ENCODE measurements around the gene PRELID3B.
A peak's percentile ranks its signal among the peaks of the same experiment; 100 is the strongest.

The PRELID3B gene

DNA sequence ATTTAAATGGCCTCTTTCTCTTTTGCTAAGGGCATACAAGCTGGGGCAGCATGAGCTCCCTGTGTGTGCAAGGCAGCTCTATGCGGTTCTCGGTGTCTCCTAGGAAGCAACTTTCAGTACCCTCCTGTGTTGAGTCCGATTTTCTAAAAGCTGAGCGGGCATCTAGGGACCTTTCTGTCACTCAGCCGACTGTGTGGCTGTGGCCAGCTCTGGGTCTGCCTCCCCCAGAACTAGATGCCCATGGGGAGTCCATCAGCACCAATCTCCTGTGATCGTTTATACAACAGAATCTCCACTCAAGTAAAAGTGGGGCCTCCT is 54.1 kb downstream of the PRELID3B start:
- H3K27ac Mint-ChIP-seq: no peak overlapping the region
- no peak for ATAC-seq
- H3K4me3 Mint-ChIP-seq: no peak overlapping the region
- peaks cover 49% of the 10 kb centered on the region for H3K4me1 Mint-ChIP-seq
- H3K27me3 Mint-ChIP-seq: no peaks in the 10 kb centered on the region
- H3K36me3 Mint-ChIP-seq: peaks cover 78% of the 10 kb centered on the region
- H3K9me3 Mint-ChIP-seq: no peaks in the 10 kb centered on the region

DNA sequence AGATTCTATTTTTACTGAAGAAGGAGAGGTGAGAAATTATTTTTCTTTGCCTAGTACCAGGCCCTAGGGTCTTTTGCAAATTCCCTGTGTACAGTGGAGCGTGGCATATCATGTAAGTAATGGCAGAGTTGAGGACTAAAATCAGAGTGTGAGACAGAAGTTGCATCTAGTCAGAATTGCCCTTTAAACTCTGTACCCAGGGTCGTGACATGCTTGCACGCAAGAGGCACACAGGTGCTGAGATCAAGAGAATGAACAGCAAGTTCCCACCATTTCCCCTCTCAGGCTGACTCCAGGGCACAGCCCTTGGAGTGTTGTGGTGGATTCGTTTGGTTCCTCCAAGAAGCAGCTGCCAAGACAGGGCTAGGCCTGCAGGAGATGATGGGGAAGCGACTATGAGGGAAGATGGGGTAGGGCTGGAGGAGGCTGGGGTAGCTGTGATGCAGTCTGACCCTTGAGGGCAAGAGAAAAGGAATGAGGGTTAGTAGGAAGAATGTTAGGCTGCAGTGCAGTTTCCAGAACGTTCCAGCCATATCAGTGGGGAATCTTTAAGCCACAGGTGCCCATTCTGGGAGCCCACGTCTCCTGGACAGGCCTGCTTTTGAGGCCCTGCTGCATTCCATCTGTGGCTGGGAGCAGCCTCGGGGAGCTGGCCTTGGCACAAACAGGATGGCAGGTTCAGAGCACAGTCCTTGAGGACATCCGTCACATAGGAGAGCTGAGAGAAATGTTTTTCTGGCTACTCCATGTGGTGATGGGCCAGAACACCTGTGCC is 54.6 kb downstream of the PRELID3B start:
- Mint-ChIP-seq H3K9me3 (no peaks in the 10 kb centered on the region), H3K27me3 (no peaks in the 10 kb centered on the region), H3K4me1 (peaks cover 46% of the 10 kb centered on the region), H3K27ac (no peak overlapping the region), H3K4me3 (no peak overlapping the region), H3K36me3 (peaks cover 74% of the 10 kb centered on the region)
- ATAC-seq: no peak

DNA sequence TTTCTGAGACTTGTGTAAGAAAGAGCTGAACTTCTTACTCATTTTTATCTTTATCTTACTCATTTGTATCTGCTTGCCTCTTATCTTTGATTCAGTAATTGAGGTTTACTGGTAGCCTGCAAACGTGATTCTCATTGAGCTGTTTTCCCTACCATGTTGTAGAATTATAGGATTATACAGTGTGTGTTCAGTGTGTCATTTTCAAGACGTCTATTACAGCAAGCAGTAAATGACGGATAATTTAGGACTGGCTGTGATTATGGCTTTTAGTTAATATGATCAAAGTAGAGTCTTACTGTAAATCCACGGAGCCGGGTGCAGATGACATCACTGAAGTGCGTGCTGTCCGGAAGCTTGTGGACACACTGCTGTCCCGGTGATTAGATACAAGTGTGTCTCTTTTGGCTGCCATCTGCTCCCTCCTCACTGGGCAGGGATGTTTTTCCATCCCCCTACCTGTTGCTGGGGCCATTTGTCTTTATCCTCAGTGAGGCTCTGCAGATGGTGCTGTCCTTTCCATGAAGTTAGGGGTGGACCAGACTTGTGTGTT is 55.5 kb downstream of the PRELID3B start:
- Mint-ChIP-seq H3K27me3 (no peaks in the 10 kb centered on the region), H3K27ac (peak overlapping the region; percentile 46), H3K36me3 (peaks cover 66% of the 10 kb centered on the region), H3K4me1 (peaks cover 49% of the 10 kb centered on the region), H3K9me3 (no peaks in the 10 kb centered on the region), H3K4me3 (no peak overlapping the region)
- no peak for ATAC-seq

DNA sequence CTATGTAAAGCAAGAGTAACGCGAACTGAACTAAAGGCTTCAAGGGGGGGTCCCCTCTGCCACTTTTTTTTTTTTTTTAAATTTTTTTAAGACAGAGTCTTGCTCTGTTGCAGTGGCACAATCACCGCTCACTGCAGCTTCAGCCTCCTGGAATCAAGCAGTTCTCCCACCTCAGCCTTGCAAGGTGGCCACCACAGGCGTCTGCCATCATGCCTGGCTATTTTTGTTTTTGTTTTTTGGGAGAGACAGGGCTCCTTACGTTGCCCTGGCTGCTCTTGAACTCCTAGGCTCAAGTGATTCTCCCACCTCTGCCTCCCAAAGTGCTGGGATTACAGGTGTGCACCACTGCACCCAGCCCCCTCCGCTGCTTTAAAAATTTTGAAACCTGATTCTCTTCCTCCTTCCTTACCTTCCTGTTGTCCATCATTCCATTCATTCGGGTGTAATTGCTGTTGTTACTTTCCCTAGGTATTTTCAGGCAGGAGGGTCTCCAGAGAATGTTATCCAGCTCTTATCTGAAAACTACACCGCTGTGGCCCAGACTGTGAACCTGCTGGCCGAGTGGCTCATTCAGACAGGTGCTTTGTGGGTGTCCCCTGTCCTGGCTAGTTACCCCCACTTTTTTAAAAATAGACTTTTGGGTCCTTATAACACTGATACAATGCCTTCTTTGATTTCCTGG is 56.2 kb downstream of the PRELID3B start:
- no peak for ATAC-seq
- Mint-ChIP-seq H3K27ac (peak overlapping the region; percentile 46), H3K27me3 (no peaks in the 10 kb centered on the region), H3K4me3 (no peak overlapping the region), H3K4me1 (peaks cover 50% of the 10 kb centered on the region), H3K36me3 (peaks cover 61% of the 10 kb centered on the region), H3K9me3 (no peaks in the 10 kb centered on the region)

DNA sequence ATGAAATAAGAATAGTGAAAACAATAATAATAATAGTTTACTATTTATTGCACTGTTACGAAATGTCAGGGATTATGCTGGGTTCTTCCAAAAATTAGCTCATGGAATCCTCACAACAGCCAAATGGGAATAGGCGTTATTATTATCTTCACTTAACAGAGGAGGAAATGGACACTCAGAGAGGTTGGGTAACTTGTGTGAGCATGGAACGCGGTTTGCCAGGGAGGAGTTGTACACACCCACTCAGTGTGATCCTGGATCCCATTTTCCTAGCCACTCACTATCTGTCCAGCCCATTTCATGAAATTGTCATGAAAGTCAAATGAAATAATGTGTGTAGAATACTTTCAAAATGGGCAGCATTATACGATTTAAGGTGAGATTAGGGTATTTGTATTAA is 56.9 kb downstream of the PRELID3B start:
- peaks cover 50% of the 10 kb centered on the region for H3K4me1 Mint-ChIP-seq
- H3K9me3 Mint-ChIP-seq: no peaks in the 10 kb centered on the region
- ATAC-seq: no peak
- peaks cover 53% of the 10 kb centered on the region for H3K36me3 Mint-ChIP-seq
- no peak overlapping the region for H3K4me3 Mint-ChIP-seq
- H3K27me3 Mint-ChIP-seq: no peaks in the 10 kb centered on the region
- no peak overlapping the region for H3K27ac Mint-ChIP-seq

GRCh38 chr20:58984691-58985090 is 57.9 kb downstream of the PRELID3B start:
- Mint-ChIP-seq H3K4me1 (peaks cover 50% of the 10 kb centered on the region), H3K36me3 (peaks cover 44% of the 10 kb centered on the region), H3K4me3 (no peak overlapping the region), H3K9me3 (no peaks in the 10 kb centered on the region), H3K27me3 (no peaks in the 10 kb centered on the region), H3K27ac (peak overlapping the region; percentile 58)
- ATAC-seq: no peak
